GM21381 (cell line): Measurements from ENCODE around the gene DPY30.
"Not testable (repeated sequence)": the region's sequence is repeated elsewhere in the genome, so short reads cannot be mapped to it uniquely, and the experiment has no call there.

Experiments used
- ATAC-seq: cut with Tn5 transposase; IDR thresholded peaks from one replicate; pipeline ENCODE4 v1.9.1; 2021; ENCODE audit warnings: mild to moderate bottlenecking, moderate library complexity; ENCODE audit not compliant: unreplicated experiment

Gene DPY30

GRCh38 chr2:32039447-32040219, at the start of gene DPY30:
Gene DPY30 (minus strand): TSS chr2:32039805. CDS start chr2:32039456, 349 bp downstream.
- peak; percentile 88 for ATAC-seq

GRCh38 chr2:32074134-32074506, 34.5 kb upstream of the DPY30 start:
- ATAC-seq, result no peak

- ATAC-seq, result no peak
Measured at GRCh38 chr2:32067549-32067948, 27.9 kb upstream of the DPY30 start.

- no peak for ATAC-seq
Measured at GRCh38 chr2:32064713-32065112, 25.1 kb upstream of the DPY30 start.

- peak; percentile 0 for ATAC-seq
Measured at GRCh38 chr2:32064021-32064601, 24.5 kb upstream of the DPY30 start.

- ATAC-seq, result peak; percentile 97
Measured at GRCh38 chr2:32063310-32064020, 23.9 kb upstream of the DPY30 start, which contains the start of gene SPAST. Gene SPAST (plus strand): TSS chr2:32063556. CDS start chr2:32063832, 276 bp downstream.

- no peak for ATAC-seq
Measured at GRCh38 chr2:32061973-32062861, 22.6 kb upstream of the DPY30 start.

GRCh38 chr2:32061430-32061829, 21.8 kb upstream of the DPY30 start:
- ATAC-seq, result no peak

- no peak for ATAC-seq
Measured at GRCh38 chr2:32060266-32060665, 20.7 kb upstream of the DPY30 start.

- ATAC-seq, result no peak
Measured at GRCh38 chr2:32058130-32058529, 18.5 kb upstream of the DPY30 start.

- not testable (repeated sequence) for ATAC-seq
Measured at GRCh38 chr2:32054583-32054982, 15.0 kb upstream of the DPY30 start.

GRCh38 chr2:32051836-32052439, 12.3 kb upstream of the DPY30 start:
- no peak for ATAC-seq

- ATAC-seq, result no peak
Measured at GRCh38 chr2:32043561-32043960, 4.0 kb upstream of the DPY30 start.

GRCh38 chr2:32034198-32034887, 5.3 kb downstream of the DPY30 start:
- ATAC-seq, result not testable (repeated sequence)

GRCh38 chr2:32018789-32019482, 20.7 kb downstream of the DPY30 start:
- ATAC-seq, result not testable (repeated sequence)

GRCh38 chr2:32012872-32013271, 26.7 kb downstream of the DPY30 start:
- no peak for ATAC-seq

- no peak for ATAC-seq
Measured at GRCh38 chr2:32011485-32011960, 28.1 kb downstream of the DPY30 start.

GRCh38 chr2:32010670-32011484, 28.7 kb downstream of the DPY30 start, which contains the start of gene MEMO1:
Gene MEMO1 (minus strand): TSS chr2:32011008. CDS start chr2:32010247, 761 bp downstream.
- ATAC-seq, result peak; percentile 59
